K562 (cell line): ENCODE data around the gene DCTN2. TPM values are rescaled to one million over a fixed set of nuclear protein-coding genes. Genes with fewer than 3 reads are reported as not detected.
A peak's percentile ranks its signal among the peaks of the same experiment; 100 is the strongest.

Experiments used
- AFF4 ChIP-seq: sonication (generic); formaldehyde crosslinking; IDR thresholded peaks from 2 replicates; pipeline ENCODE4 v1.8.0; 2023; ENCODE audit warnings: mild to moderate bottlenecking, missing genetic modification reagents
- CTBP1 ChIP-seq: fragments of 450-650 bp; IDR thresholded peaks from 2 replicates; pipeline ENCODE4 v1.6.1; 2016; ENCODE audit warnings: borderline replicate concordance
- DPF2 ChIP-seq: fragments of 450-650 bp; IDR thresholded peaks from 2 replicates; pipeline ENCODE4 v1.6.1; 2016
- ERF ChIP-seq: fragments of 450-650 bp; formaldehyde crosslinking; IDR thresholded peaks from 2 replicates; pipeline ENCODE4 v1.4.0; 2020; ENCODE audit warnings: mild to moderate bottlenecking, mixed read lengths
- EWSR1 ChIP-seq: fragments of 450-650 bp; IDR thresholded peaks from 2 replicates; pipeline ENCODE4 v1.6.1; 2018; ENCODE audit warnings: borderline replicate concordance, mild to moderate bottlenecking, low read depth, moderate library complexity; ENCODE audit not compliant: partially characterized antibody
- HNRNPUL1 ChIP-seq: fragments of 200-400 bp; formaldehyde crosslinking; IDR thresholded peaks from 2 replicates; pipeline ENCODE4 v1.6.1; 2017; ENCODE audit warnings: low read length
- MTA1 ChIP-seq: fragments of 450-650 bp; IDR thresholded peaks from 2 replicates; pipeline ENCODE4 v1.6.1; 2017; ENCODE audit warnings: borderline replicate concordance
- NCOA6 ChIP-seq: fragments of 450-650 bp; IDR thresholded peaks from 2 replicates; pipeline ENCODE4 v1.6.1; 2017; ENCODE audit warnings: mild to moderate bottlenecking
- PHTF2 ChIP-seq: fragments of 250-450 bp; sonication (Bioruptor Pico); IDR thresholded peaks from 2 replicates; pipeline ENCODE4 v1.5.0; 2021; ENCODE audit warnings: mild to moderate bottlenecking
- RUNX1 ChIP-seq: sonication (generic); IDR thresholded peaks from 2 replicates; pipeline ENCODE4 v1.6.1; 2016; ENCODE audit warnings: antibody characterized with exemption, low read depth
- SMARCA4 ChIP-seq: fragments of 450-650 bp; IDR thresholded peaks from 2 replicates; pipeline ENCODE4 v1.6.1; 2016
- STAT5A ChIP-seq: IDR thresholded peaks from 2 replicates; pipeline ENCODE4 v1.6.1; 2012; ENCODE audit warnings: low read length, inconsistent platforms, borderline replicate concordance
- ZEB2 ChIP-seq: fragments of 450-650 bp; IDR thresholded peaks from 2 replicates; pipeline ENCODE4 v1.6.1; 2016
- ZNF274 ChIP-seq: IDR thresholded peaks from 2 replicates; pipeline ENCODE4 v1.6.1; 2011; ENCODE audit warnings: low read depth, mild to moderate bottlenecking, low read length, moderate library complexity, borderline replicate concordance
- ZNF436 ChIP-seq: fragments of 250-450, 450-650 bp; sonication (Bioruptor Pico); formaldehyde crosslinking; IDR thresholded peaks from 2 replicates; pipeline ENCODE4 v1.7.0; 2020; ENCODE audit warnings: mild to moderate bottlenecking
- ZNF511 ChIP-seq: sonication (generic); formaldehyde crosslinking; IDR thresholded peaks from 2 replicates; pipeline ENCODE4 v1.8.0; 2022; ENCODE audit warnings: mild to moderate bottlenecking, missing genetic modification reagents
- ZSCAN32 ChIP-seq: fragments of 450-650 bp; formaldehyde crosslinking; IDR thresholded peaks from 2 replicates; pipeline ENCODE4 v1.4.0; 2020; ENCODE audit warnings: mild to moderate bottlenecking, moderate library complexity
- polyA plus RNA-seq, 8 experiments: library from polyadenylated mRNA; depleted of rRNA in 4 of 8; stranded (reverse) in 5 of 8; unstranded in 3 of 8; fragments of >200 nt; fragmentation: Nextera tagmentation in 2 of 8; fragmentation: Illumina TruSeq in 1 of 8; extraction: Ambion mirVana in 2 of 8; extraction: Trizol in 1 of 8; gene quantifications; 2 replicates each; pipeline versions ENCODE4 v1.2.1 to v1.2.3, GENCODE V29; 2011 to 2014; ENCODE audit warnings: inconsistent platforms in 1 of 8, missing spikeins in 1 of 8
- total RNA-seq, 7 experiments: library from RNA; depleted of rRNA in 6 of 7; stranded (reverse); fragments of >200 nt in 6 of 7; fragmentation: Illumina TruSeq in 2 of 7; extraction: Trizol in 2 of 7; gene quantifications; 2 replicates each; pipeline versions ENCODE4 v1.2.1 to v1.2.3, GENCODE V29; 2011 to 2021; ENCODE audit warnings: low replicate concordance in 1 of 7
- TF ChIP-seq, protein P1 (sequence below): sonication (generic); formaldehyde crosslinking; IDR thresholded peaks from 2 replicates; pipeline ENCODE4 v1.8.1; 2023; ENCODE audit warnings: mild to moderate bottlenecking, missing genetic modification reagents
- TF ChIP-seq, protein P2 (sequence below): fragments of 450-650 bp; IDR thresholded peaks from 2 replicates; pipeline ENCODE4 v1.7.1; 2018; ENCODE audit warnings: mild to moderate bottlenecking, low read depth; ENCODE audit not compliant: partially characterized antibody

The DCTN2 gene
- total and polyA plus RNA-seq, 9 of the 15 experiments (the other 6 are each of a cell fraction or from before 2014, with no cell fraction given), result 43.6 to 270 (median 125) TPM

GRCh38 chr12:57515934-57516541 is 31.0 kb downstream of the DCTN2 start (continued):
- peak; percentile 80 for TF ChIP-seq AFF4 (CRISPR knock-in tag)
- 0 out of 2 replicates have a peak, but pooled peaks have one; percentile 9 for TF ChIP-seq STAT5A
- no peak for TF ChIP-seq NCOA6
- peak; percentile 80 for TF ChIP-seq CTBP1
- no peak for TF ChIP-seq ZSCAN32 (CRISPR knock-in tag)
- TF ChIP-seq, protein P1, sequence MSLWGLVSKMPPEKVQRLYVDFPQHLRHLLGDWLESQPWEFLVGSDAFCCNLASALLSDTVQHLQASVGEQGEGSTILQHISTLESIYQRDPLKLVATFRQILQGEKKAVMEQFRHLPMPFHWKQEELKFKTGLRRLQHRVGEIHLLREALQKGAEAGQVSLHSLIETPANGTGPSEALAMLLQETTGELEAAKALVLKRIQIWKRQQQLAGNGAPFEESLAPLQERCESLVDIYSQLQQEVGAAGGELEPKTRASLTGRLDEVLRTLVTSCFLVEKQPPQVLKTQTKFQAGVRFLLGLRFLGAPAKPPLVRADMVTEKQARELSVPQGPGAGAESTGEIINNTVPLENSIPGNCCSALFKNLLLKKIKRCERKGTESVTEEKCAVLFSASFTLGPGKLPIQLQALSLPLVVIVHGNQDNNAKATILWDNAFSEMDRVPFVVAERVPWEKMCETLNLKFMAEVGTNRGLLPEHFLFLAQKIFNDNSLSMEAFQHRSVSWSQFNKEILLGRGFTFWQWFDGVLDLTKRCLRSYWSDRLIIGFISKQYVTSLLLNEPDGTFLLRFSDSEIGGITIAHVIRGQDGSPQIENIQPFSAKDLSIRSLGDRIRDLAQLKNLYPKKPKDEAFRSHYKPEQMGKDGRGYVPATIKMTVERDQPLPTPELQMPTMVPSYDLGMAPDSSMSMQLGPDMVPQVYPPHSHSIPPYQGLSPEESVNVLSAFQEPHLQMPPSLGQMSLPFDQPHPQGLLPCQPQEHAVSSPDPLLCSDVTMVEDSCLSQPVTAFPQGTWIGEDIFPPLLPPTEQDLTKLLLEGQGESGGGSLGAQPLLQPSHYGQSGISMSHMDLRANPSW (CRISPR knock-in tag), result no peak
- TF ChIP-seq RUNX1, result no peak
- TF ChIP-seq MTA1, result peak; percentile 24; the same call in 1 of the 2 replicates
- 0 out of 2 replicates have a peak, but pooled peaks have one; percentile 35 for TF ChIP-seq ERF (CRISPR knock-in tag)
- peak; percentile 33; the same call in 1 of the 2 replicates for TF ChIP-seq ZNF436
- no peak for TF ChIP-seq ZNF511 (CRISPR knock-in tag)
- TF ChIP-seq SMARCA4, result no peak
- no peak for TF ChIP-seq ZNF274
- TF ChIP-seq HNRNPUL1, result no peak
- TF ChIP-seq ZEB2, result peak; percentile 76
- peak; percentile 22; the same call in 1 of the 2 replicates for TF ChIP-seq PHTF2
- TF ChIP-seq, protein P2, sequence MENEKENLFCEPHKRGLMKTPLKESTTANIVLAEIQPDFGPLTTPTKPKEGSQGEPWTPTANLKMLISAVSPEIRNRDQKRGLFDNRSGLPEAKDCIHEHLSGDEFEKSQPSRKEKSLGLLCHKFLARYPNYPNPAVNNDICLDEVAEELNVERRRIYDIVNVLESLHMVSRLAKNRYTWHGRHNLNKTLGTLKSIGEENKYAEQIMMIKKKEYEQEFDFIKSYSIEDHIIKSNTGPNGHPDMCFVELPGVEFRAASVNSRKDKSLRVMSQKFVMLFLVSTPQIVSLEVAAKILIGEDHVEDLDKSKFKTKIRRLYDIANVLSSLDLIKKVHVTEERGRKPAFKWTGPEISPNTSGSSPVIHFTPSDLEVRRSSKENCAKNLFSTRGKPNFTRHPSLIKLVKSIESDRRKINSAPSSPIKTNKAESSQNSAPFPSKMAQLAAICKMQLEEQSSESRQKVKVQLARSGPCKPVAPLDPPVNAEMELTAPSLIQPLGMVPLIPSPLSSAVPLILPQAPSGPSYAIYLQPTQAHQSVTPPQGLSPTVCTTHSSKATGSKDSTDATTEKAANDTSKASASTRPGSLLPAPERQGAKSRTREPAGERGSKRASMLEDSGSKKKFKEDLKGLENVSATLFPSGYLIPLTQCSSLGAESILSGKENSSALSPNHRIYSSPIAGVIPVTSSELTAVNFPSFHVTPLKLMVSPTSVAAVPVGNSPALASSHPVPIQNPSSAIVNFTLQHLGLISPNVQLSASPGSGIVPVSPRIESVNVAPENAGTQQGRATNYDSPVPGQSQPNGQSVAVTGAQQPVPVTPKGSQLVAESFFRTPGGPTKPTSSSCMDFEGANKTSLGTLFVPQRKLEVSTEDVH, result peak; percentile 79
- TF ChIP-seq EWSR1, result no peak
- TF ChIP-seq DPF2, result no peak
